ENCODE results near the gene CD200R1L. TPM values are rescaled to one million over a fixed set of nuclear protein-coding genes. Genes with fewer than 3 reads are reported as not detected.

The CD200R1L gene
- total and polyA plus RNA-seq, 10 donors: not detected

- Histone ChIP-seq H3K4me1 (peaks cover 11 to 42% (median 22%) of the 10 kb centered on the region in 6 donors), H3K9me3 (no peaks in the 10 kb centered on the region), H3K36me3 (no peaks in the 10 kb centered on the region), H3K27ac (peak overlapping the region in 7 of 8 donors; percentile 17 to 78 (median 62)), H3K27me3 (replicated peaks in 1 of 7) (no peaks in the 10 kb centered on the region), H3K4me3 (no peak overlapping the region)
- intact Hi-C loops (cut with DNase I; ENCODE audit: low total_unique reads): no loop called here
- WGBS, 5 donors: 56 to 66% (median 63%) methylated on average over 8 of the region's 8 CpGs
- TF ChIP-seq, protein P1, sequence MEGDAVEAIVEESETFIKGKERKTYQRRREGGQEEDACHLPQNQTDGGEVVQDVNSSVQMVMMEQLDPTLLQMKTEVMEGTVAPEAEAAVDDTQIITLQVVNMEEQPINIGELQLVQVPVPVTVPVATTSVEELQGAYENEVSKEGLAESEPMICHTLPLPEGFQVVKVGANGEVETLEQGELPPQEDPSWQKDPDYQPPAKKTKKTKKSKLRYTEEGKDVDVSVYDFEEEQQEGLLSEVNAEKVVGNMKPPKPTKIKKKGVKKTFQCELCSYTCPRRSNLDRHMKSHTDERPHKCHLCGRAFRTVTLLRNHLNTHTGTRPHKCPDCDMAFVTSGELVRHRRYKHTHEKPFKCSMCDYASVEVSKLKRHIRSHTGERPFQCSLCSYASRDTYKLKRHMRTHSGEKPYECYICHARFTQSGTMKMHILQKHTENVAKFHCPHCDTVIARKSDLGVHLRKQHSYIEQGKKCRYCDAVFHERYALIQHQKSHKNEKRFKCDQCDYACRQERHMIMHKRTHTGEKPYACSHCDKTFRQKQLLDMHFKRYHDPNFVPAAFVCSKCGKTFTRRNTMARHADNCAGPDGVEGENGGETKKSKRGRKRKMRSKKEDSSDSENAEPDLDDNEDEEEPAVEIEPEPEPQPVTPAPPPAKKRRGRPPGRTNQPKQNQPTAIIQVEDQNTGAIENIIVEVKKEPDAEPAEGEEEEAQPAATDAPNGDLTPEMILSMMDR (IDR thresholded peaks at IDR 0.05 in 8 of 11, conservative IDR thresholded peaks at IDR 0.05 in 3 of 11): no peak
- TF ChIP-seq POLR2AphosphoS5 (IDR thresholded peaks at IDR 0.05): no peak
- TF ChIP-seq POLR2A (IDR thresholded peaks at IDR 0.05): no peak
- no peak for DNase-seq
These were observed 34.6 kb downstream of the CD200R1L start for GRCh38 chr3:112811917-112812660.

GRCh38 chr3:112811131-112811884, 35.4 kb downstream of the CD200R1L start:
- H3K36me3 ChIP-seq: no peaks in the 10 kb centered on the region
- WGBS, 5 donors: 56 to 67% (median 59%) methylated on average over 4 of the region's 4 CpGs
- intact Hi-C loops (cut with DNase I; ENCODE audit: low total_unique reads): no loop called here
- TF ChIP-seq POLR2AphosphoS5 (IDR thresholded peaks at IDR 0.05) (peak in 1 of 3 donors; percentile 47), POLR2A (IDR thresholded peaks at IDR 0.05) (no peak)
- no peak overlapping the region for H3K4me3 ChIP-seq
- H3K27ac ChIP-seq: peak overlapping the region in 5 of 8 donors; percentile 48 to 78 (median 76)
- no peak for DNase-seq
- peaks cover 11 to 41% (median 22%) of the 10 kb centered on the region in 6 donors for H3K4me1 ChIP-seq
- no peaks in the 10 kb centered on the region for H3K27me3 ChIP-seq (replicated peaks in 1 of 7)
- no peaks in the 10 kb centered on the region for H3K9me3 ChIP-seq

GRCh38 chr3:112810561-112810960, 36.1 kb downstream of the CD200R1L start:
- 89 to 96% (median 95%) methylated on average over 3 of the region's 3 CpGs for WGBS, 5 donors
- H3K27me3 ChIP-seq (replicated peaks in 1 of 7): no peaks in the 10 kb centered on the region
- intact Hi-C loops (cut with DNase I; ENCODE audit: low total_unique reads): no loop called here
- H3K27ac ChIP-seq: peak overlapping the region in 2 of 8 donors; percentile 17 to 76
- H3K36me3 ChIP-seq: no peaks in the 10 kb centered on the region
- peaks cover 11 to 41% (median 22%) of the 10 kb centered on the region in 6 donors for H3K4me1 ChIP-seq
- no peaks in the 10 kb centered on the region for H3K9me3 ChIP-seq
- no peak for DNase-seq
- no peak for TF ChIP-seq POLR2AphosphoS5 (IDR thresholded peaks at IDR 0.05)
- H3K4me3 ChIP-seq: no peak overlapping the region

DNA sequence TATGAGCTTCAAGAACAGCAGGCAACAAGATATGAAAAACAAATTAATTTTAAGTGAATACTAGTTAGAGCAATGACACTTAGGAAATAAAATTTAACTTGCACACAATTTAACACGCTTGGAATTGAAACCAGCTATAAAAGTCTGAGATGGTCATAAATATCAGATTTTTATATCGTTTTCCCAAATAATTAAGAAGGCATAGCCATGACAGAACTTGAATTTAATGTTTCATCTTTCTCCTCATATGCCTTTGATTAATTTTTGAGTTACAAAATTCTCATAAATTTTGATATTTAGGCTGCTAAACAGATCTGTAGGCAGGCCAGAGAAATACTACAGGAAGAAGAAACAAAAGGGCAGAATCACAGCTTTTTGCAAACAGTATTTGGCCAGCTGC, 38.5 kb downstream of the CD200R1L start:
- WGBS, 5 donors: 81 to 92% (median 88%) methylated on average over 2 of the region's 2 CpGs
- TF ChIP-seq POLR2A (IDR thresholded peaks at IDR 0.05): no peak
- TF ChIP-seq POLR2AphosphoS5 (IDR thresholded peaks at IDR 0.05): no peak
- TF ChIP-seq, protein P1 (IDR thresholded peaks at IDR 0.05 in 8 of 11, conservative IDR thresholded peaks at IDR 0.05 in 3 of 11): no peak
- Histone ChIP-seq H3K27ac (no peak overlapping the region), H3K9me3 (no peaks in the 10 kb centered on the region), H3K27me3 (replicated peaks in 1 of 7) (no peaks in the 10 kb centered on the region), H3K4me1 (peaks cover 4 to 18% (median 10%) of the 10 kb centered on the region in 6 donors), H3K36me3 (no peaks in the 10 kb centered on the region), H3K4me3 (no peak overlapping the region)
- intact Hi-C loops (cut with DNase I; ENCODE audit: low total_unique reads): no loop called here
- no peak for DNase-seq

DNA sequence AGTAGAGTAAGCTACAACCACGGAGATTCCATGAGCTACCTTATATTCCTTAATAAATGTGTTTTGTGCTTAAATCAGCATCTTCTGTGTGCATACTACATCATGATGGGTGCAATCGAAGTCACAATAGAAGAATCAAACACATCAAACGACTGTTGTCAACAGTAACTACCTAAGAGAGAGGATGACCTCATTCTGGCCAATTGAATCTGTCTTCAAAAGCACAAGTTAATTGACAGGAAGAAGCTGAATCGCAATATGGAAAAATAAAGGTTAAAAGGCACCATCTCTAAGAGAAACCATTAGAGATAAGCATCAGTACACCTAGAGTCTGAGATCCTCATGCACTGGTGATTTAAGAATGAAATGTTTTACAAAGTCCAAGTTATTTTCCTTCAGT, 39.0 kb downstream of the CD200R1L start:
- Histone ChIP-seq H3K36me3 (no peaks in the 10 kb centered on the region), H3K27me3 (replicated peaks in 1 of 7) (no peaks in the 10 kb centered on the region), H3K27ac (no peak overlapping the region), H3K9me3 (no peaks in the 10 kb centered on the region), H3K4me1 (peaks cover 4 to 13% (median 8%) of the 10 kb centered on the region in 6 donors), H3K4me3 (no peak overlapping the region)
- 57 to 72% (median 62%) methylated on average over 4 of the region's 4 CpGs for WGBS, 5 donors
- no peak for DNase-seq
- intact Hi-C loops (cut with DNase I; ENCODE audit: low total_unique reads): no loop called here
- no peak for TF ChIP-seq POLR2AphosphoS5 (IDR thresholded peaks at IDR 0.05)
- TF ChIP-seq, protein P1 (IDR thresholded peaks at IDR 0.05 in 8 of 11, conservative IDR thresholded peaks at IDR 0.05 in 3 of 11): no peak
- no peak for TF ChIP-seq POLR2A (IDR thresholded peaks at IDR 0.05)

Measured in spleen (tissue), 11 donors.